NCI-H345 treated with DMSO at 0.1 percent for 48 hours (cell line): ENCODE measurements around the gene TMEM248.
"Not testable (repeated sequence)": the region's sequence is repeated elsewhere in the genome, so short reads cannot be mapped to it uniquely, and the experiment has no call there.

ENCODE experiments used
- DNase-seq: peaks from one replicate; lab custom pipeline; 2025; ENCODE audit not compliant: unreplicated experiment; lab: John Stamatoyannopoulos, UW

Gene TMEM248

DNA sequence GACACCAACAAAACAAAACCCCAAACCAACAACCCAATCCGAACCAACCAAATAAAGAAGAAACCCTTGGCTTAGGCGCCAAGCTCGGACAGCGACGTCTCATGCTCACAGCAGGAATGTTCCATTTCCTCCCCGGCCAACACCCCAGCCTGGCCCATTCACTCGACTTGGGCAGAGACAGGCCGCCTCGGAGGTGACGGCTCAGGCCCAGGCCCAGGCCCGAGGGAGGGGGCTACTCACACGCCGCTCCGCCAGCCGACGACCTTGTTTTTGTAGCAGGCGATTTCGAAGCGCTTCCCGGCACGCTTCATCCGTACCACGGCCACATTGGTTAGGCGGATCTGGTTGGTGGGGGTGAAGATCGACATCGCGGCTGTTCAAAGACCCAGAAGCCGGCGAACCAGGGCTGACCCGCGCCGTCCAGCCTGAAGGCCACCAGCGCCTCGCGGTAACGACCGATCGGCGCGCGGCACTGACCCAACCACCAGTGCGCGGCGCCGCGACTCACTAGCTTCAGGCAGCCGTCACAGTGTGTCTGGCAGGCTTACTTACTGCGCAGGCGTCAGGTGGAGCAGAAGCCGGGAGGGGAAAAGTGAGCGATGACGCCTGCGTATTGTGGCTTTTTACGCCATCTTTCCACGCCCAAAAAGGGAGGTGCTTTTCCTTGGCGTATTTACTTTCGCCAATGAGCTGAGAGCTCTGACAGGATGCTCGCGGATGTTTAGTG lies 74.2 kb downstream of the TMEM248 start, which contains the start of gene SBDS:
TSS of gene SBDS (minus strand) at position 537 of the 727 bp plus-strand sequence. CDS start at position 368, 169 bp downstream.
- peak; percentile 90 for DNase-seq

DNA sequence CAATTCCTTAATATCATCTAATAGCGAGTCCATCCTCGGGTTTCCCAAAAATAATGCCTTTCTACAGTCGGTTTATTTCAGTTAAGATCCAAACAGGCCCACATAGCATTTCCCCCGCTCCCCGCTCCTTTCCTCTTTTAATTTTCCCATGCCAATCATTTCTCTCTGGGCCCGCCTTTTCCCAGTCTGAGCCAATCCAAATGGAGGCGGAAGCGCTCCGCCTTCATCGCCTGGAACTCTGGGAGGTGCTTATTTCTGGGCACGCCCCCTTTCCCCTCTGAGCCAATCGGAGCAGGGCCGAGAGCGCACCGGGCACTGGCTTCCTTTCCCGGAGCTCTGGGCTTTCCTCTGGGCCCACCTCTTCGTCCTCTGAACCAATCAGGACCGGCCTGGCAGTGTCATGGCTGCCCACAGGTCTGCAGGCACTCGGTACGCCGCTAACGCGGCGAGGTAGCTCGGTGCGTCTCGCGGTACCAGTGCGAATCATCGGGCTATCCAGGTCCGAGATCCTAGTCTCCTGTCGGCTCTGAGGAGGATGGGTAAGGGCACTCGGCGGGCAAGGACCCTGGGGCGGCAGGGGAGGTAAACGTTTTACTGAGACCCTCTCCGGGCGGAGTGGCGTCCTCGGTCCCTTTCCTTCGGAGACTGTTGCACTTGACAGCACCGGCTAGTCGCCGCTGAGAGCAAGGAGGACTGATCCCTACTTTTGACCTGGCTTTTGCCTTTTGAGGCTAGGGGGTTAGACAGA lies 75.6 kb downstream of the TMEM248 start, which contains the start of gene TYW1:
TSS of gene TYW1 (plus strand) at position 390 of the 748 bp plus-strand sequence. CDS start at position 536, 146 bp downstream.
- peak; percentile 91 for DNase-seq

DNA sequence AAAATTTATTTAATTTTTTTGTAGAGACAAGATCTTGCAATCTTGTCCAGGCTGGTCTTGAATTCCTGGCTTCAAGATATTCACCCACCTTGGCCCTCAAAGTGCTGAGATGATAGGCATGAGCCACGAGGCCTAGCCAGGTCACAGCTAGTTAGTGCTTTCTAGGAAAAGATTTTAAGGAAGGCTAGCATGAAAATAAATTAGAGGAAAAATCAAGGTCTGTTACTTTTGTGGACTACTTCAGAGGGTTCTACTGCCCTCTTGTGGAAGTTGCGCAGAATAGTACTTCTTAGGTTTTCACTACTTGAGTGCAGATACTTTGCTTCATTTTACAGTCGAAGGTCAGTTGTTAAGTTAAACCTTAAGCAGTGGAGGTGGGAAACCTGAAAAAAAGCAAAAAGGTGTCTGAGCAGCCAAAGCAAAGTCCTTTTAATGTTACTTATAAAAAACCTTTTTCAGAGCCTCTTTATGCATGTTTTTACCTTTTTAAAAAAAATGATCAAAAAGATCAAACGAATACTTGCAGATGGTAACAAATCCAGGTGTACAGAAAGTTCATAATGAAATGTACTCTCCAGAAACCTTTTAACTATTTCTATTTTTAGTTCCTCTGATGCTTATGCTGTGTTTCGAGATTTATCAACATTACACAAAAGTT lies 79.7 kb downstream of the TMEM248 start:
- not testable (repeated sequence) for DNase-seq

DNA sequence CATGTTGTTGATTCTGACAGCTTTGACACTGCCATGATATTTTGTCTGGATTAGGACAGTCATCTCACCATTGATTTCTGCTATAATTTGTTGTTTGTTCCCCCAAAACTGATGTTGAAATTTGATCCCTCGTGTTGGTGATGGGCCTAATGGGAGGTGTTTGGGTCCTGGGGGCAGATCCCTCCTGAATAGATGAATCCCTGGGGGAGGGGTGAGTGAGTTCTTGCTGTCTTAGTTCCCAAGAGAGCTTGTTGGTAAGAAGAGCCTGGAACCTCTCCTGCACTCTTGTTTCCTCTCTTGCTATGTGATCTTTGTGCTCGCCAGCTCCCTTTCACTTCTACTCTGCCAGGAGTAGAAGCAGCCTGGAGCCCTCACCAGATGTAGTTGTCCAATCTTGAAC lies 83.1 kb downstream of the TMEM248 start:
- not testable (repeated sequence) for DNase-seq

DNA sequence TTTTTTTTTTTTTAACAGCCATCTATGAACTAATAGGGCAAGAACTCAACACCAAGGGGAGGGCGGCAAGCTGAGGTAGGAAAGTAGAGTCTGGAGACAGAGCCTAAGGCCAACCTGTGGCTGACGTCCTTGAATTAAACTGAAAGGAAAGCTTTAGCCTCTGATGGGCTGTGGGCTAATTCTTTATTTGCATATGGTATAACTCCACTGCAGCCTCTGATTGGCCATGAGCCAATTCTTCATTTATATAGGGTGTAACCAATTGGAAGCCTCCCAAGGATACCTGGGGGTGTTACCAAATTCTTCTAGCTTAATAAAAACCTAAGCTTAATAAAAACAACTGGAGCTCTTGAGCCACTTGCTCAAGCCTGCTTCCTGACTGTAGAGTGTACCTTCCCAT lies 85.9 kb downstream of the TMEM248 start:
- DNase-seq: no peak
